Stimulated activated CD8-positive, alpha-beta memory T cell treated with anti-CD3 and anti-CD28 coated beads, Interleukin-15, amount 100 ng/mL, for 48 hours (primary cell): Measurements from ENCODE around the gene PDAP1.
A peak's percentile ranks its signal among the peaks of the same experiment; 100 is the strongest.
"Not testable (repeated sequence)": the region's sequence is repeated elsewhere in the genome, so short reads cannot be mapped to it uniquely, and the experiment has no call there.

Experiments
- DNase-seq, 2 donors: peaks; one replicate each; pipeline ENCODE4 v3.0.0-alpha.2; 2020; ENCODE audit warnings: low read depth in 2 of 2

Gene PDAP1

GRCh38 chr7:99396418-99397296 is 11.7 kb downstream of the PDAP1 start:
- DNase-seq = no peak

GRCh38 chr7:99395616-99396327 is 12.6 kb downstream of the PDAP1 start:
- no peak for DNase-seq

- no peak for DNase-seq
These were observed 14.3 kb downstream of the PDAP1 start for GRCh38 chr7:99394188-99394502.

- DNase-seq = no peak
These were observed 14.8 kb downstream of the PDAP1 start for GRCh38 chr7:99393355-99394187.

GRCh38 chr7:99392659-99393354 is 15.6 kb downstream of the PDAP1 start:
- DNase-seq = peak; percentile 71

- no peak for DNase-seq
These were observed 16.4 kb downstream of the PDAP1 start for GRCh38 chr7:99392046-99392445.

GRCh38 chr7:99390941-99391602 is 17.3 kb downstream of the PDAP1 start:
- DNase-seq = no peak

- no peak for DNase-seq
These were observed 18.6 kb downstream of the PDAP1 start for GRCh38 chr7:99389772-99390171.

- DNase-seq = no peak
These were observed 20.5 kb downstream of the PDAP1 start for GRCh38 chr7:99387912-99388311.

- DNase-seq = not testable (repeated sequence)
These were observed 21.2 kb downstream of the PDAP1 start for GRCh38 chr7:99387239-99387635.

GRCh38 chr7:99386584-99387238 is 21.7 kb downstream of the PDAP1 start:
- DNase-seq = no peak

- DNase-seq = no peak
These were observed 22.8 kb downstream of the PDAP1 start for GRCh38 chr7:99385564-99385963.

GRCh38 chr7:99384523-99384922 is 23.9 kb downstream of the PDAP1 start:
- no peak for DNase-seq

- no peak for DNase-seq
These were observed 24.5 kb downstream of the PDAP1 start for GRCh38 chr7:99383791-99384370.

GRCh38 chr7:99383203-99383602 is 25.2 kb downstream of the PDAP1 start:
- no peak for DNase-seq

- DNase-seq = no peak
These were observed 26.7 kb downstream of the PDAP1 start for GRCh38 chr7:99381664-99382075.

GRCh38 chr7:99380823-99381663 is 27.4 kb downstream of the PDAP1 start:
- DNase-seq = peak; percentile 85 to 88

GRCh38 chr7:99380032-99380822 is 28.2 kb downstream of the PDAP1 start:
- no peak for DNase-seq

GRCh38 chr7:99379693-99380031 is 28.7 kb downstream of the PDAP1 start:
- DNase-seq = not testable (repeated sequence)
